GM12801 (cell line): ENCODE results near the gene ZNF609.

Experiments used
- CTCF ChIP-seq: IDR thresholded peaks from one replicate; pipeline ENCODE4 v1.5.1; 2011; ENCODE audit warnings: control low read depth; ENCODE audit not compliant: insufficient read length; ENCODE audit errors: extremely low read depth

Gene ZNF609

DNA sequence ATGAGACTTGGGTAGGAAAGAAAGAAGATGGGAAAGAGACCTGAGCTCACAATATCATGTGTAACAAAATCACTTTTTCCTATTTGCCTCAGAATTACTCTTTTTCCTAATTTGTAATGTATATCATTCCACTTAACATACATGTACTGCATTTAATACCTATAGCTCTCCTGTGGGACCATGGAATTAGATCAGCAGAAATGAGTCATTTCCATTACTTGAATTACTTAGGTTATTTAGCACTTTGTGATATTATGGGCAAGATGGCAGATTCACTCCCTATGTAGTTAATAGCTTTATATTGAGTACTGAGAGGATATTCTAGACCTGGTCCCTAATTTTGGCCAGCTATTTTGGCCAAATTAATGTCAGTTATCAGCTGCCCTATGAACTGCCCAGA lies 70.5 kb downstream of the ZNF609 start:
- TF ChIP-seq CTCF: no peak

DNA sequence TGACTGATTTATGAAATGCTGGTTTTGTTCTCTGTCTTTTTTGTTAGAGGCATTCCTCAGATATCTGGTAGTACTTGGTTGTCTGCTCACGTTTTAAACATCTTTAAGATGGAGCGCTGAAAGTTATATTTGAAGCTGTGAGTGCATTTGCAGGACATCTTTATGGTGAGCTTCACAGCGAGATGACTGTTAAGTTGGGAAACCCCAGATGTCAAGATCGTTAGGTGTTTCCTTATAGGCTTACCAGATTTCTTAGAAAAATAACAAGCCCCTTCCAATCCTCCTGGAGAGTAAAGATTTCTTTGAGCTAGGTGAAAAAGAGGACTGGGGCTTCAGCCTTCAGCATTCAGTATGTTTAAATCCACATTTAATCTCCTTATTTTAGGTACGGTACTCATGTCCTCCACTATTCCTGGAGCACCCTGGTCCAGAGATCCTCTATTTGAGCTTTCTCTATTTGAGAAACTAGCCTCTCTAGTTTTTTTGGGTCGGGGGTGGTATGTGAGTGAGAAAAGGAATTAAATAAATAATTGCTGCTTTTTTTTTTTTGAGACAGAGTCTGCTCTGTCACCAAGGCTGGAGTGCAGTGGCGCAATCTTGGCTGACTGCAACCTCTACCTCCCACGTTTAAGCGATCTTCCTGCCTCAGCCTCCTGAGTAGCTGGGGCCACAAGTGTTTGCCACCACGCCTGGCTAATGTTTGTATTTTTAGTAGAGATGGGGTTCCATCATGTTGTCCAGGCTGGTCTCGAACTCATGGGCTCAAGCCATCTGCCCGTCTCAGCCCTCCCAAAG lies 72.3 kb downstream of the ZNF609 start:
- TF ChIP-seq CTCF: no peak

DNA sequence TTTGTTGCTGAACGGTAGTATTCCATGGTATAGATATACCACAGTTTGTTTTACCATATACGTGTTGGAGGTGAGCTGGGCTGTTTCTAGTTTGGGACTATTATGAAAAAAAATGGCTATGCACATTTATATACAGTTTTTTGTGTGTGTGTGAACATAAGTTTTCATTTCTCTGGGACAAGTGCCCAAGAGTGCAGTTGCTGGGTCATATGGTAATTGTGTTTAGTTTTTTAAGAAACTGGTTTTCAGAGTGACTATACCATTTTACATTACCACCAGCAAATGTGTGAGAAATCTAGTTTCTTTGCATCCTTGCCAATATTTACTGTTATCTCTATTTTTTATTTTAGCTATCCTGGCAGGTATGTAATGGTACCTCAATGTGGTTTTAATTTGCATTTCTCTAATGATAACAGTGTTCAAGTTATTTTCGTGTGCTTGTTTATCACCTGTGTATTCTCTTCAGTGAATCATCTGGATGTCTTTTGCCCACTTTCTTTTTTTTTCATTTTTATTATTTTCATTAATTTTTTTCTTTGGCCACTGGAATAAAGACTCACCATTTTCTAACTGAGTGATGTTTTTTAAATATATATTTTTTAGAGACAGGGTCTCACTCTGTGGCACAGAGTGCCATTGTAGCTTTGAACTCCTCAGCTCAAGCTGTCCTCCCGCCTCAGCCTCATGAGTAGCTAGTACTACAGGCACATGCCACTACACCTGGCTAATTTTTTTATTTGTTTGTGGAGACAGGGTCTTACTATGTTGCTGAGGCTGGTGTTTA lies 75.3 kb downstream of the ZNF609 start:
- TF ChIP-seq CTCF: no peak

DNA sequence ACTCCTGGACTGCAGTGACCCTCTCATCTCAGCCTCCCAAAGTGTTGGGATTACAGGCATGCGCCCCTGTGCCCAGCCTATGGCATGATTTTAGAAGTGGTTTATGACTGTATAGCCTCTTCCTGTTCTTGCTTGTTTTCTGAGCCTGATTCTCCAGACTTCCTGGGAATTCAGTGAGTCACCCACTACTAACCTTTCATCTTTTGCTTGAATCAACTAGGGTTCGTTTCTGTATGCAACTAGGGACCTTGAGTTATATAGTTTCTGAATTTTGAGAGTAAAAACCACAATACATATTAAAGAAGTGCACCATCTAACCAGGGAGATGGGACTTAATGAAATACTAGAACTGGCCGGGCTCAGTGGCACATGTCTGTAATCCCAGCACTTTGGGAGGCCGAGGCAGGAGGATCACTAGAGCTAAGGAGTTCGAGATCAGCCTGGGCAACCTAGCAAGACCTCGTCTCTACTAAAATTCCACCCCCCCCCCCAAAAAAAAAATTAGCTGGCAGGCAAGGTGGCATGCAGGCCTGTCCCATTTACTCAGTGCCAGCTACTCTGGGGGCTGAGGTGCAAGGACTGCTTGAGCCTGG lies 76.0 kb downstream of the ZNF609 start:
- no peak for TF ChIP-seq CTCF

GRCh38 chr15:64542091-64542490 lies 81.7 kb downstream of the ZNF609 start:
- TF ChIP-seq CTCF: no peak

GRCh38 chr15:64544450-64544849 lies 84.1 kb downstream of the ZNF609 start:
- TF ChIP-seq CTCF: no peak

- TF ChIP-seq CTCF: no peak
Measured at GRCh38 chr15:64547275-64547674, 86.9 kb downstream of the ZNF609 start.
